ENCODE data around the gene KCTD12.

- TF ChIP-seq CTCF (optimal IDR thresholded peaks at IDR 0.05 in 1 of 3, IDR thresholded peaks at IDR 0.05 in 1 of 3, conservative IDR thresholded peaks at IDR 0.05 in 1 of 3; ENCODE audit: extremely low read depth in 1 of 3, insufficient read depth in 2 of 3, low read length in 3 of 3) (no peak), EZH2 (IDR thresholded peaks at IDR 0.05; ENCODE audit: low read length) (no peak)
Observed at GRCh38 chr13:76871432-76871831, 14.8 kb downstream of the KCTD12 start.
